Common myeloid progenitor, CD34-positive (primary cell): Measurements from ENCODE around the gene ADTRP.

Experiments
- CTCF ChIA-PET: fragments of 350-600 bp; sonication (Branson Sonifier 250); formaldehyde crosslinking; loops from one replicate; lab custom pipeline; 2021; ENCODE audit warnings: antibody characterized with exemption; lab: Charles Lee
- POLR2A ChIA-PET: fragments of 350-600 bp; sonication (Branson Sonifier 250); formaldehyde crosslinking; loops from one replicate; lab custom pipeline; 2021; ENCODE audit warnings: antibody characterized with exemption; lab: Charles Lee
- DNase-seq, 3 donors: peaks; one replicate each; pipeline versions ENCODE4 v3.0.0 to v3.0.0-alpha.2; 2013
- H3K27ac ChIP-seq, 2 experiments: 1 replicate in 1 of 2; 2 replicates in 1 of 2; pipeline ENCODE4 v1.7.0; 2013; ENCODE audit warnings: inconsistent platforms in 2 of 2, low read length in 2 of 2, mild to moderate bottlenecking in 2 of 2, low read depth in 1 of 2, moderate library complexity in 1 of 2; ENCODE audit not compliant: severe bottlenecking in 2 of 2, insufficient read depth in 1 of 2, poor library complexity in 1 of 2
- H3K27me3 ChIP-seq, 5 experiments: replicated peaks in 2 of 5; 1 replicate in 3 of 5; 2 replicates in 2 of 5; pipeline versions ENCODE4 v1.6.1 to v1.7.0; 2013; ENCODE audit warnings: low read length in 4 of 5, mild to moderate bottlenecking in 2 of 5, moderate library complexity in 2 of 5, inconsistent platforms in 1 of 5; ENCODE audit not compliant: insufficient read depth in 5 of 5, control insufficient read depth in 4 of 5
- H3K36me3 ChIP-seq, 4 experiments: 1 replicate in 2 of 4; 2 replicates in 2 of 4; pipeline versions ENCODE4 v1.6.1 to v1.7.0; 2013; ENCODE audit warnings: low read length in 3 of 4, control low read depth in 1 of 4, mild to moderate bottlenecking in 1 of 4; ENCODE audit not compliant: control insufficient read depth in 4 of 4, insufficient read depth in 4 of 4
- H3K4me1 ChIP-seq, 4 experiments: 1 replicate in 3 of 4; 2 replicates in 1 of 4; pipeline versions ENCODE4 v1.6.1 to v1.7.1; 2013; ENCODE audit warnings: low read length in 3 of 4, mild to moderate bottlenecking in 3 of 4, control low read depth in 1 of 4, inconsistent platforms in 1 of 4, moderate library complexity in 1 of 4; ENCODE audit not compliant: control insufficient read depth in 4 of 4, insufficient read depth in 4 of 4; ENCODE audit errors: control extremely low read depth in 1 of 4
- H3K4me3 ChIP-seq, 7 experiments: 1 replicate in 4 of 7; 2 replicates in 3 of 7; pipeline versions ENCODE4 v1.5.1 to v1.7.0; 2013; ENCODE audit warnings: mild to moderate bottlenecking in 7 of 7, low read length in 6 of 7, moderate library complexity in 6 of 7, inconsistent platforms in 2 of 7, low read depth in 2 of 7, control low read depth in 1 of 7; ENCODE audit not compliant: insufficient read depth in 4 of 7, control insufficient read depth in 1 of 7; ENCODE audit errors: extremely low read depth in 1 of 7
- H3K9me3 ChIP-seq, 5 experiments: 1 replicate in 4 of 5; 2 replicates in 1 of 5; pipeline versions ENCODE4 v1.6.1 to v1.7.1; 2013; ENCODE audit warnings: low read length in 4 of 5, mild to moderate bottlenecking in 2 of 5, inconsistent platforms in 1 of 5, low read depth in 1 of 5, moderate library complexity in 1 of 5; ENCODE audit not compliant: control insufficient read depth in 4 of 5, insufficient read depth in 2 of 5; ENCODE audit errors: control extremely low read depth in 1 of 5
- WGBS: methylation state at CpG from one replicate; pipeline ENCODE4 v1.1.5; 2013; ENCODE audit not compliant: insufficient coverage; 5-methylcytosine and 5-hydroxymethylcytosine counted together

Gene ADTRP

DNA sequence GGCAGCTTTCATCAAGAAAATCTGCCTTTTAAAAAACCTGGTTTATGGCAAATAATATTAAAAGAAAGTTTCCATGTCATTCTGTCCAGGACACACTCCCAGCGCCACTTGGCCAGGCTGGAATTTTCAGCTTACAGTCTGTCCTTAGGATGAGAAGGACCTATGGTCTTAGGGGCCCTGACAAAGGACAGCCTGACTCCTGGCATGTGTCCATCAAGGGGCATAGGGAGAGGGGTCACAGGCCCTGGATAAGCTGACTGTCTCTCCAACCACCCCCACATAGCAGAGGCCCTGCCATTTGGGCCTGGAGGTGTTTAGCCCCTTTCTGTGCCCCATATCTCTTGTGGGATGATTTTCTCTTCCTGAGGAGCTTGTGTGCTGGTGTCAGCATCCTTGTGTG lies 60.6 kb downstream of the ADTRP start:
- CTCF ChIA-PET = interaction anchor here (0.6 to 1.0 kb wide), 2 partner anchors 10 to 319 kb away, joined by 3 to 4 read pairs; no protein-coding TSS in a partner anchor
- no peaks in the 10 kb centered on the region for H3K27me3 ChIP-seq
- no peak for DNase-seq
- POLR2A ChIA-PET = no interaction called here
- peaks cover 0 to 8% (median 2%) of the 10 kb centered on the region in 4 experiments for H3K4me1 ChIP-seq
- no peaks in the 10 kb centered on the region for H3K36me3 ChIP-seq
- WGBS = no CpG with 5 or more reads among the region's 1 CpG
- no peak overlapping the region for H3K4me3 ChIP-seq
- no peak overlapping the region for H3K27ac ChIP-seq
- no peaks in the 10 kb centered on the region for H3K9me3 ChIP-seq

DNA sequence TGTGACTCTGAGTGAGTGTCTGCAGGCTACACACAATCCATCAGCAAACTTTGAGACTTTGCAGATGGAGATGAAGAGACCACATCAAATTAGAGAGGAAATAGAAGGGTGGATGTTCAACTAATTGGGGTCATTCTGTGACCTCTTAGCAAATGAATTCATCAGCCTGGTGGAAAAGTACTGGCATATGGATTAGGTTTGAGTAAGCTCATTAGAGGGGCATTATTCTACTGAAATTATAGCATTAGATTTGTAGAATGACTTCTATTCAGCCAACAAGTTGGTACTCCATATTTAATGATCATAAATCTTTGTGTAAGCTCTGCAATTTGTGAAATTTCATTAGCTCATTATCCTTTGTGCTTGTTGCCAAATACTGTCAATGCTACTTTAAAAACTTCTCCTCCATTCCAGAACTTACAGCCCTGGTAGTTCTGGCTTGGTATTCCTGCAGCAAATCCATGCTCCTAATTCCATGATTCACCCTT lies 63.8 kb downstream of the ADTRP start:
- ChIA-PET POLR2A (no interaction called here), CTCF (interaction anchor here (1.0 to 2.3 kb wide), 3 partner anchors 9 to 13 kb away, joined by 3 to 6 read pairs (median 3); no protein-coding TSS in a partner anchor)
- Histone ChIP-seq H3K27ac (no peak overlapping the region), H3K4me3 (no peak overlapping the region), H3K9me3 (no peaks in the 10 kb centered on the region), H3K4me1 (peaks cover 0 to 22% (median 2%) of the 10 kb centered on the region in 4 experiments), H3K36me3 (no peaks in the 10 kb centered on the region), H3K27me3 (no peaks in the 10 kb centered on the region)
- no peak for DNase-seq

DNA sequence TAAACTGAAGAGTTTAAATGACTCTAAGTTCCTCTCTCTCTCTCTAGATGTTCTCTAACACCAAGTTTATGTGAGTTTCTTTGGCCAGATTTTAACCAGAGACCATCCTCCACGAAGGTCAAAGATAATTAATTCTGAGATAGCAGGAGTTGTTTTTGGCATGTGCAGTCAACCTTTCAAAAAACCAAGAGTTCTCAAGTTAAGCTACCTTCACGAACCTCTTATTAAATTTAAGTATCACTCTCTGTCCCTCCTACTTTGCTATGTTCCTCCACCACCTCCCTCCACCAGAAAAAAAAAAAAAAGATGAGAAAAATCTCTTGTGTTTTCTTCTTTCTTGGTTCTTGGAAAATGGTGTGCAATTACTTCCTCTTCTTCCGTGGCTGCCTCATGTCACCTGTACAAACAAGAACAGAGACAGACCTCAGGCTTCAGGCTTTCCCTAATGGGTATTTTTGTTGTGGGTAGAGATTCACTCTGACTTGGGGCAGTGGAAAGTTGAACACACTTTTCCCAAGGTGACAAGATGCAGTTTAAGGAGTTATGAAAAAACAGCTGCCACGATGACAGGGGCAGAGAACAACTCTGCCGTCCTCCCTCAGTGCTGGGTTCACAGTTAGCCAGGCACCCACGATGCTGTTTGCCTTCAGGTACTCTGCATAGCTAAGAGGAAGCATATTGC lies 64.3 kb downstream of the ADTRP start:
- ChIA-PET POLR2A (no interaction called here), CTCF (interaction anchor here (1.2 to 2.3 kb wide), 2 partner anchors 13 kb away, joined by 3 to 6 read pairs; no protein-coding TSS in a partner anchor)
- H3K27me3 ChIP-seq = no peaks in the 10 kb centered on the region
- H3K9me3 ChIP-seq = no peaks in the 10 kb centered on the region
- H3K4me1 ChIP-seq = peaks cover 0 to 22% (median 2%) of the 10 kb centered on the region in 4 experiments
- no peaks in the 10 kb centered on the region for H3K36me3 ChIP-seq
- DNase-seq = no peak
- H3K27ac ChIP-seq = no peak overlapping the region
- no peak overlapping the region for H3K4me3 ChIP-seq
- WGBS = 39% methylated on average over 3 of the region's 6 CpGs

DNA sequence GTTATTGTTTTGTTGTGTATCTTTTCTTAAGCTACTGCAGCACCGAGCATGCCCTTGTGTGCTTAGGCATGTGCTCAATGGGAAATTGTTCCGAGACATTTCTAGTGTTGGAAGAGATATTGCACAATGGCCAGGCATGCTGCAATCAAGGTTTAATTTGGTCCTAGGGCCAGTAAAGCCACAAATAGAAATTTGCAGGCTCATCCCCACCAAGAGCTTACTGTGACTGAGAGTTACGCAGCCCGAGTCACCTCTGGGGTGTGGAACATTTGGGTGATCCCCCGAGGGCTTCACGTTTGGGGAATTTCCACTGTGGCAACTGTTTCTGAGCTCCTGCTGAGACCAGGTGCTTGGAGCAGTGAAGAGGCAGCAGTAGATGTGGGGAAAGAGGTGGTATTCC lies 65.8 kb downstream of the ADTRP start:
- no peak overlapping the region for H3K4me3 ChIP-seq
- H3K27ac ChIP-seq = no peak overlapping the region
- ChIA-PET POLR2A (no interaction called here), CTCF (interaction anchor here (0.9 to 1.3 kb wide), 2 partner anchors 9 to 20 kb away, joined by 3 to 6 read pairs; no protein-coding TSS in a partner anchor)
- H3K9me3 ChIP-seq = no peaks in the 10 kb centered on the region
- H3K36me3 ChIP-seq = no peaks in the 10 kb centered on the region
- 87% methylated on average over 6 of the region's 6 CpGs for WGBS
- no peaks in the 10 kb centered on the region for H3K27me3 ChIP-seq
- peaks cover 0 to 22% (median 2%) of the 10 kb centered on the region in 4 experiments for H3K4me1 ChIP-seq
- no peak for DNase-seq

DNA sequence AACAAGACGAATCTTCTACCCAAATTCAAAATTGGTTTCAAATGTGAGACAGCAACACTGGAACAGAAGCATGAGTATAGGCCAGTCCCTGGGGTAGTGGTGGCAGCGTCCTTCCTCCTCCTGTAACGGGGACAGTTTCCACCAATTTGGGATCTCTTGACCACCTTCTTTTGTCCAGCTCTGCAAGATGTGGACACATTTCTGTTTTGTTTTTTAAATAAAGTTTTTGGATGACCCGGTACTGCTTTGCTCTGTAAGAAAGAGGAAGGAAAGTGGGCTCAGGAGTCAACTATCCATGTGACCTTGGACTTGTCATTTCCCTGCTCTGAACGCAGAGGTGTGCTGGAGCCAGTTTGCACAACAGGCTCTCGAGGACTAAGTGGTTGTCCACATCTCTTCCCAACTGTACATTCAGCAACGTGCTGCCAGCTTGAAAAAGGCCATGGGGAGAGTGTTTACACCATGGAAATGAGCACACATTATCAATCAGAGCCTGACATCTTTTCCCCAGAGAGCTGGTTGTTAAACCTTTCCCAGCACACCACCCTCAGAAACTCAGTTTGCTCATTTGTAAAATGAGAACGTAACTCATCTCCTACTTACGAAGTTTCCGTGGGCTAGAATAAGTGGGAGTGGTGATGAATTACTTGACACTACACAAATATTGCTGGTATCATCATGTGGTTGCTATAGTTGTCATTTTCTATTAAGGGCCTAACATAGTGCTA lies 66.5 kb downstream of the ADTRP start:
- Histone ChIP-seq H3K4me1 (peaks cover 0 to 22% (median 2%) of the 10 kb centered on the region in 4 experiments), H3K36me3 (no peaks in the 10 kb centered on the region), H3K4me3 (no peak overlapping the region), H3K27ac (no peak overlapping the region), H3K9me3 (no peaks in the 10 kb centered on the region), H3K27me3 (no peaks in the 10 kb centered on the region)
- CTCF ChIA-PET = interaction anchor here (0.9 to 1.3 kb wide), 2 partner anchors 10 to 20 kb away, joined by 3 to 6 read pairs; no protein-coding TSS in a partner anchor
- no peak for DNase-seq
- POLR2A ChIA-PET = interaction anchor here (0.6 kb wide), 1 partner anchor 10 kb away, joined by 4 read pairs; no protein-coding TSS in a partner anchor
- 93% methylated on average over 5 of the region's 10 CpGs for WGBS

DNA sequence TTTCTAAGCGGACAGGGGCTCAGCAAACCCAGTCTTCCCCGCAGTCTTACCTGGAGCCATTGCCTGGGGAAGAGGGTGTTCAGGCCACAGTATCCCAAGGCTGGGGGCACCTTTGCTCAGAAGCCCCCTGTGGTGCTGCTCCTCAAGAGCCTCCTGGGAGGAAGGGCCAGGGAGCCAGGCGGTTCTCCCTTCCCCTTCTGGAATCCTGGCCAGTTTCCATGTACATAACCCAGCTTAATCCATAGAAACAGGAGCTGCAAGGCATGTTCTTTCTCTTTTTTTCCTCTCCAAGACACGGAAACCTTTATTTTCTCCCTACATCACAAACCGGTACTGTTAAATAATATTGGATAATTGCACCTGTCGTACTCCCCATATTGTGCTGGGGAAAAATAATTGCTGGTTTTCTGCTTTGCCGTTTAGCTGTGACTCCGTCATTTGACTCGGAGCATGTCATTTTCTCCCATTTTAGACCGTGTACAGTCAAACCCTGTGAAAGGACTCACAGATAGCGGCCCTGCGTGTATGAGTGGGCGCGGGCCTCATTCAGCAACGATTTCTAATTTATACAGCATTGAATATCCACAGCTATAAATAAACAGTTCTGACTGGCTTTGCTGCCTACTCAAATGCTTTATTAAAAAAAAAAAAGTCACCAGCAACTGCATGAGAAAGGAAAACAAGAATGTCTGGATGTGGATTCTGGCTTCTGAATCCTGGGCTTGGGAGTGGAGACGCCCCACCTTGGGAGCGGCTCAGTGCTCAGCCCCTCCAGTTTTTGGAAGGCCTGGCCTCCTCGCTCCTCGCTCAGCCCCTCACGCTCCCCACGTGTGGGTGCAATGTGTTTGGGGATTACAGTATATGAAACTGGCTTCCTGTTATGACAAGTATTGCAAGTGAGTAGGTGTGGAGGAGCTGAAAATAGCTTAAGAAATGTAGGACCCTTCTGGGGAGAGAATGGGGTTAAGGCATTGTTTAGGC lies 67.3 kb downstream of the ADTRP start:
- CTCF ChIA-PET = interaction anchor here (0.9 kb wide), 1 partner anchor 11 kb away, joined by 3 read pairs; no protein-coding TSS in a partner anchor
- DNase-seq = no peak
- Histone ChIP-seq H3K27me3 (no peaks in the 10 kb centered on the region), H3K36me3 (no peaks in the 10 kb centered on the region), H3K27ac (no peak overlapping the region), H3K4me1 (peaks cover 0 to 22% (median 2%) of the 10 kb centered on the region in 4 experiments), H3K9me3 (no peaks in the 10 kb centered on the region), H3K4me3 (no peak overlapping the region)
- POLR2A ChIA-PET = interaction anchor here (0.6 kb wide), 1 partner anchor 10 kb away, joined by 4 read pairs; no protein-coding TSS in a partner anchor
- WGBS = 100% methylated on average over 12 of the region's 21 CpGs
